NCI-H2196 (cell line): Measurements from ENCODE around the gene AOAH.

Experiments
- DNase-seq: peaks from one replicate; lab custom pipeline; 2025; ENCODE audit not compliant: unreplicated experiment; lab: John Stamatoyannopoulos, UW

Gene AOAH

DNA sequence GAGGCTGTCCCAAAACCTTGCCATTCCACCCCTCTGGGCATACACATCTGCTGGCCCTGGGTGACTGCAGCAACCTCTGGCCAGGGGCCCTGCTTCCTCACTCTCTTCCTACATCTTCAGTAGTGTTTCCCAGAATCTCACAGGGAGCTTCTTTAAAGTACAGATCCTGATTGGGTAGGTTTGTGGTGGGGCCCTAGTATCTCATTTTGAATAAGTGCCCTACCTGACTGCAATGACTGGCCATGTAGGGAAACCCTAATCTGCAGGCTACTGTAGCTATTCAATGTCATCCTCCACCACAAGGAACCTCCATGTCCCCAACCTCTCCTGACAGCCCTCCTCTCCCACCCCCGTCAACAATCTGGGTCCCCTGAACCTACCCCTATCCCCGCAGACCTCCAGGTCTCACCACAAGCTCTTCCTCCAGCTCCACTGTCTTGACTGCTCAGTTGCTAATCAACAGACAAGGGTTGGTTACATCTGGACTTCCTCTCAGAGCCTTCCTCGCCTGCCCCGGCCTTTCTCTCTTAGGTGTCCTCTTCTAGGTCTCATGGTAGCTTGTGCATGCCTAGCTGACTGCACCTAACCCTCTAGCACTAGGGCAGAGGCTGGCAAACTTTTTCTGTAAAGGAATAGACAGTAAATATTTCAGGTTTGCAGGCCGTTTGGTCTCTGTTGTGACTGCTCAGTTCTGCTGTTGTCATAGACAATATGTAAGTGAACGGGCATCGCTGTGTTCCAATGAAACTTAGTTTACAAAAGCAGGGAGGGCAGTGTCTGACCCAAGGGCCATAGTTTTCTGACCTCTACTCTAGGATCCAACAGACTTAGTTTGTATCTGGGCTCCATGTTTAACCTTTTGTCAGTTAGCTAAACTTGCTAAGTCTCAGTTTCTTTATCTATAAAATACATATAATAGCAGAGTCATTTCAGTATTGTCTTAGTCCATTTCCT, 121.1 kb downstream of the AOAH start:
- no peak for DNase-seq

- no peak for DNase-seq
These were observed 121.8 kb downstream of the AOAH start for GRCh38 chr7:36602511-36602910.

- no peak for DNase-seq
These were observed 122.7 kb downstream of the AOAH start for GRCh38 chr7:36601601-36602000.

DNA sequence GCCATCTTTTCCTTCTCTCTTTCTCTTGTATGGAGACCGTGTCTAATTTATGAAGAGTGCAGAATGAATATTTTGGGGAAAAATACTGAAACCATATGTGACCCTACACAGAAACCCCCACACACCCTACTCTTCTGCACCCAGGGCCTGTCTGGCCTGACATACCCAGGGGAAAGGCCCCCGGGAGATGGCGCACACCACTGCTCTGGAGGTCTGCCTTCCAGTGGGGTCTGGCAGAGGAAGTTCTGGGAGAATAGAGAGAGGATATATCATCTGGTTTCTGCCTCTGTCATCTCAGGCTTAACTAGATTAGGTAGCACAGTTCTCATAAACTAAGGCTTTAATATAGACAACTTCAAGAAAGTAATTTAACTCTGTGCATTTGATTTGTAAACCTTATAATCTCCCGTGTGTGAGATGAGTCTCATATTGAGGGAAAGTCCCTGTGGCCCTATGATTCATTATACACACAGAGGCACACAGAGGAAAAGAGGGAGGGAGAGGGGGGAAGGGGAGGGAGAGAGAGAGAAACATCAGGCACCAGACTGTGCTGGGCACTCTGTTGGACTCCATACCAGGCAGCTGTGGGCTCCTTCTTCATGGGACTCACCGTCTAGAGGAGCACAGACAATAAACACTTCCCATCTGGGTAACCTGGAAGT, 123.3 kb downstream of the AOAH start:
- no peak for DNase-seq

- DNase-seq, result no peak
These were observed 124.0 kb downstream of the AOAH start for GRCh38 chr7:36600314-36600682.

DNA sequence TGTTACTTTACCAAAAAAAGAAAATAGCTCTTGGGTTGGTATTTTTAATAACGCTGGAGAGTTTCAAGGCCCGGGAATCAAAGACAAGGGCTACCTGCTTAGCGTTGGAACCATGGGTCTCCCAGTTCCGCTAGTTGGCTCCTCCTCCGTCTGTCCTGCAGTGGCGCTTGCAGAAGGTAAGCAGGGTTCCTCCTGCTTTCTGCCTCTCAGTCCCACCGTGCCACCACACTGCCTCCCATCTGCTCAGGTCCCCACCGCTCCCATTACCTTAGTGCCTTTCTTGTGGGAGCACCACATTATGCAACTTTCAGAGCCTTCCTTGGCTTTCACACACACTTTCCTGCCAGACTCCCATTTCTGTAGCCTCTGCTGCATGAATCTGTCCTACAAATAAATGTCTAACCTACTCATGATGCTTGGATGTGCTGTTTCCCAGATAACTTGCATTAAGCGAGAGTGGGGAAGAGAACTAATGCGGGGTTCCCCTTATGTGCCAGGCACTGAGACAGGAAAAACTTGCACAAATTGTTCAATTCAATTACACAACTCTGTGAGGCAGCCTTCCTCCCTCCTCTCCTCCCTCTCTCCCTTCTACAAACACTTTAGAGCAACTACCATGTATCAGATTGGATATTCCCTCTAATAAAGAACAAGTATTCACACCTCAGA, 124.5 kb downstream of the AOAH start:
- DNase-seq, result no peak

GRCh38 chr7:36598054-36598674, 126.1 kb downstream of the AOAH start:
- DNase-seq, result no peak

DNA sequence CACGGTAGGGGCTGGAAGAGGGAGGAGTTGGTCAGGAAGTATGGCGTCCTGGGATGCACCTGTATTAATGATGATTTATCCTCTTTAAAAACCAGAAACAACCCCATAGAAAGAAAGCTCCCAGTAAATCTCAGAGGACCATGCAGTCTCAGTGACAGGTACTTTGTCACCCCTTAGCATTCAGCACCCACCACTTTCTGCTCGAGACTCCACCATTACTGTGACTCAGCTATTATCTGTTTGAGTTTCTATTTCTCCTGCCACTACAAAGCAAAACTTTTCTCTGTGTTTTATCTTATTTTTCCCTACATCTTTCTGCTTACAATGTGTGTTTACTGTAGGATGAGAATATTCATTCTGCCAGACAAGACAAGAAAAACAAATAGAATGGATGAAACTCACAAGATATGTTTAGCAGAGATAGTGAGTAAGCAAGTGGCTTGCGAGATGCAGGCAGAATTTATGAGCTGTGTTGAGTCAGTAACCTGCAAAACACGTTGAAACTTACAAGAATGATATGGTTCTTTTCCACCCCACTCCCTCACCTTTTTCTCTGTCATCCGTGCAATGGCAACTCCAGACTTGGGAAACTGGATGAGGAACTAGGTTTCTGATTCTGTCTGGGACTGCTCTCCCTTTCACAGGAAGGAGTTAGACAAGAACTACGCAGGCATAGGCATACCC, 127.1 kb downstream of the AOAH start:
- DNase-seq, result no peak

DNA sequence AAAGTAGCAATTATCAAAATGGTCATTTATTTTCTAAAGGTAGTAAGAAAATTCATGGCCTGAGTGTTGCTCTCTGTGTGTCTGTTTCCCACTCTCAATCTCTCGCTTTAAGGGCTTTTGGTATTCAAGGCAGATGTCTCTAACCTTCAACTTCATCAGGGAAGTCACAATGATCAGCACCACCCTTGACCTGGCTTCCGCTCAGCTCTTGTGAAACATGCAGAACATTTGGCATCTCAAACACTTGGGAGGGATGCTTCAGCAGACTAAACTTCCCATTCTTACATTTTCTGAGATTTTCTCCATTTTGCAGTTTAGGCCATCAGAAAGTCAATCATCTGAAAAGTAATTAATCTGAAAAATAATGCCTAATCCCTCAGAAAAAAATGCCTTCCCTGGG, 129.8 kb downstream of the AOAH start:
- no peak for DNase-seq

DNA sequence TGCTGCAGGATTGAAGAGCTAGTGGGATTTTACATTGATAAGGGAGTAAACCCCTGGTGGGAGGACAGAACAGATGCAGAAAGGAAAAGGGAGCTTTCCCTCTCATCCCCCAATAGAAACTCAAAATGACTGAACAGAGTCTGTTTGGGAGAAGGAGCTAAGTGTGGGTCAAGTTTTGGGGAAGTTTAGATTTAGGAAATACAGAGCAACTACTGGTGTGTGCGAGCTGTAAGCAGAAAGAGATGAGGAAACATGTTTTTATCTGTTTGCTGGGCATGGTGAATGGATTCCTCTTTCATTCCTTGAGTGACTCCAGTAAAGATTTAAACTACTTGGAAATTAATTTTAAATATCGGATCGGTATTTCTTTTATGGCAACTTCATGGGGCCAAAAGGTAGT, 132.7 kb downstream of the AOAH start:
- DNase-seq, result no peak

DNA sequence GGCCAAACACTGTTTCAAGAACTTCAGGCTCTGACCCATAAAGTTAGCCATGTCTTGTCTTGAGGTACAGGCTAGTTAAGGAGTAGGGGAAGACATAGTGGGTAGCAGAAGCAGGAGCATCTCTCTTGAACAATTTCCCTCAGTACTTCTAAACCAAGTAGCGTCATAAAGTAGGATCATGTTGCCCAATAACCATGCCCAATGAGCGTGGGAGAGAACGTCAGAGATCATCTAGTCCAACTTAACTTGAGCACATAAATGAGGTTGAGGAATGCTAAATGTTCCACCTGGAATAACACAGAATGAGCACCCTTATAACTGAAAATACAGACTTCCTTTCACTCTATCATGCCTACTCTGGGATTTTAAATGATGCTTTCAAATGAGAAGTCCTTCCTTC, 134.9 kb downstream of the AOAH start:
- no peak for DNase-seq

- no peak for DNase-seq
These were observed 141.0 kb downstream of the AOAH start for GRCh38 chr7:36583318-36583717.

GRCh38 chr7:36575832-36576231, 148.5 kb downstream of the AOAH start:
- DNase-seq, result no peak

DNA sequence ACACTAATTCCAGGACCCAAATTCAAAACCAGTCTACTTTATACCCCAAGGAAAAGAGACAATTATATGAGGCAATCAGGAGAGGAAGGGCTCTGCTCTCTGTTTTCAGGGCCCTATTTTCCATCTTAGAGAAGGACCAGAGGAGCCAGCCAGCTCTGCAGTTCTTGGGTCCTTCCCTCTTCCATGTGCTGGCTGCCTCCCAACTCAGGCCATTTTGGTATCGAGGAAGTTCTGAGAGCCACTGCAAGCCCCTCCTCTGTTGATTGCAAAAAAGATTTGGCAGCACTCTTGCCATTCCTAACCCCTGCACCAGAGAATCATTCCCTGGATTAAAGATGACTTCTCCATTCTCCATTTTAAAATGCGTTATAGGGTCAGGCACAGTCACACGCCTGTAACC, 151.2 kb downstream of the AOAH start:
- no peak for DNase-seq

GRCh38 chr7:36571190-36571560, 153.1 kb downstream of the AOAH start:
- no peak for DNase-seq

DNA sequence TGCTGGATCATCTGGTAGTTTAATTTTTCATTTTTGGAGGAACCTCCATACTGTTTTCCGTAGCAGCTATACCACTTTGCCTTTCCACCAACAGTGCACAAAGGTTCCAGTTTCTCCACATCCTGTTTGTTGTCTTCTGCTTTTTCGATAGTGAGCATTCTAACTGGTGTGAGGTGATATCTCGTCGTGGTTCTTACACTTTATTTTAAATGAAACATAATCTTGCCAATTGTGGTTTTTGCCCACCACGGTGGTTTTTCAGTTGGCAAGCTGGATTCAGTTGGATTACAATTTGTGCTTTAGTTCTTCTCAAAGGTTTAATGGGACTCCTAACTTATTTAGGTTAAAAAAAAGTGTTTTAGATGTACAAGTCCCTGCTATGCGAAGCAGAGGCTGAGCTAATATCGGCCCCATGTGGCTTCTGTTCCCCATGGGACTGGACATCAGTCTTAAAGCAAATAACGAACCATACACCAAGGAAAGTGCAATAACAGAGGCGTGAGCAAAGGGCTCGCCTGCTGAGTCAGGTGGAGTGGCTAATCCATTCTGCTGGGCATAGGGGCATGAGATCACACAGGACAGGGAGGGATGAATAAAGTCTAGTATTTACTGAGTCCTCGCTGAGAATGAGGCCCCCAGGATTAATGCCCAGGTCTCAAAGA, 153.6 kb downstream of the AOAH start:
- DNase-seq, result no peak

DNA sequence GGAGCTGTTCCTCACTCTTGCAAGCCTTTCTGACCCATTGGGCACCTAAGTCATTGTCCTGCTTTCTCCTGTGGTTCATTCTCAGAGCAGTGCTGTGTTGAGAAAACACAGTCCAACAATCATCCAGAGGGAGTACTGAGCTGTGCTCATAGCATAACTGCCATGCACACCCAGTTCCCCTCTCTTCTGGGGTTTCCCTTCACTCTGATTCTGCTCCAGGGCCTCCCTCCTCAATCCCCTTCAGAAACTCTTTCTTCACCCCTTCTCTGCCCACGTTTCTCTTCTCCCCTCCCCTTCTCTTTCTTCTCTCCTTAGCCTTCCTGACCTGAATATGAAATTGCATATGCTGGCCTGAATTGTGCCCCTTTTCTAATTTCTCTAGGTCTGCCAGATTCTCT, 155.8 kb downstream of the AOAH start:
- no peak for DNase-seq

GRCh38 chr7:36567699-36568451, 156.4 kb downstream of the AOAH start:
- no peak for DNase-seq

DNA sequence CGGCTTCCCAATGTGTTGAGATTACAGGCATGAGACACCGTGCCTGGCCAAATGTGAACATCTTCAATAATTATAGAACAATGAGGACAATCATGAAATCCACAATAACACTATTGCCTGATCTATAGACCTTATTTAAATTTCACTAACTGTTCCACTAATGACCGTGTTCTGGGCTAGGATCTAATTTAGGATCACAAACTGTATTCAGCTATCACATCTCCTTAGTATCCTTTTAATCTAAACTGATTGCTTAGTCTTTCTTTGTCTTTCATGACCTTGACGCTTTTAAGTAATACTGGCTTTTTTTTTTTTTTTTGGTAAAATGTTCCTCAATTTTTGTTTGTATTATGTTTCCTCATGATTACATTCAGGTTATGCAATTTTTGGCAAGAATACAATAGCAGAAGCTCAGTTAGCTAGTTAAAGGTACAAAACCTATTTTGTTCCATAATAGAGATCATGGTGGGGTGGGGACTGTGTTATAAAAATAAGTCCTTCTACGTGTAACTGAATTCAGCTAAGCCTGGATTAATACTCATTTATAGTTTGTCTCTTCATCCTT, 158.4 kb downstream of the AOAH start:
- DNase-seq, result no peak
